Loucy (cell line): Measurements from ENCODE around the gene HERC2.
"Not testable (repeated sequence)": the region's sequence is repeated elsewhere in the genome, so short reads cannot be mapped to it uniquely, and the experiment has no call there.

ENCODE experiments used
- H2AFZ ChIP-seq: fragments of 200-600 bp; sonication (generic); 2 replicates; pipeline ENCODE4 v1.6.0; 2016; ENCODE audit warnings: antibody characterized with exemption, mild to moderate bottlenecking, low read length, moderate library complexity
- H3F3A ChIP-seq: fragments of 200-600 bp; 2 replicates; pipeline ENCODE4 v1.6.0; 2016; ENCODE audit warnings: antibody characterized with exemption, low read depth, mild to moderate bottlenecking
- H3K27me3 ChIP-seq: fragments of 200-600 bp; sonication (generic); 2 replicates; pipeline ENCODE4 v1.6.1; 2014; ENCODE audit warnings: low read length, mild to moderate bottlenecking; ENCODE audit not compliant: insufficient read depth, poor library complexity, severe bottlenecking
- H3K36me3 ChIP-seq: fragments of 200-600 bp; sonication (generic); 2 replicates; pipeline ENCODE4 v1.6.1; 2016; ENCODE audit warnings: low read length; ENCODE audit not compliant: insufficient read depth
- H3K4me1 ChIP-seq: fragments of 200-600 bp; sonication (generic); 2 replicates; pipeline ENCODE4 v1.5.1; 2014; ENCODE audit warnings: low read length, mild to moderate bottlenecking; ENCODE audit not compliant: insufficient read depth, poor library complexity, severe bottlenecking
- H3K4me2 ChIP-seq: fragments of 200-600 bp; sonication (generic); 2 replicates; pipeline ENCODE4 v1.6.0; 2014; ENCODE audit warnings: antibody characterized with exemption, low read length, low read depth, mild to moderate bottlenecking; ENCODE audit not compliant: poor library complexity, severe bottlenecking
- H3K4me3 ChIP-seq: fragments of 200-600 bp; sonication (generic); 2 replicates; pipeline ENCODE4 v1.5.1; 2014; ENCODE audit warnings: low read length, mild to moderate bottlenecking, mixed read lengths; ENCODE audit not compliant: poor library complexity, severe bottlenecking
- H3K79me2 ChIP-seq: fragments of 200-600 bp; sonication (generic); 2 replicates; pipeline ENCODE4 v1.6.1; 2014; ENCODE audit warnings: low read length; ENCODE audit not compliant: insufficient read depth
- H3K9ac ChIP-seq: fragments of 200-600 bp; sonication (generic); 2 replicates; pipeline ENCODE4 v1.6.0; 2014; ENCODE audit warnings: mild to moderate bottlenecking, low read depth, low read length, moderate library complexity; ENCODE audit not compliant: poor library complexity, severe bottlenecking
- H3K9me2 ChIP-seq: fragments of 200-600 bp; sonication (generic); replicated peaks from 2 replicates; pipeline ENCODE4 v1.6.1; 2016; ENCODE audit warnings: low read depth, low read length, mixed read lengths
- H3K9me3 ChIP-seq: fragments of 200-600 bp; sonication (generic); 2 replicates; pipeline ENCODE4 v1.6.1; 2014; ENCODE audit warnings: mild to moderate bottlenecking, antibody characterized with exemption, low read length, low read depth; ENCODE audit not compliant: insufficient read depth
- H4K20me1 ChIP-seq: fragments of 200-600 bp; sonication (generic); 2 replicates; pipeline ENCODE4 v1.6.0; 2014; ENCODE audit warnings: antibody characterized with exemption, low read length, mild to moderate bottlenecking; ENCODE audit not compliant: insufficient read depth, poor library complexity, severe bottlenecking
- EZH2phosphoT487 ChIP-seq: fragments of 200-600 bp; IDR thresholded peaks from 2 replicates; pipeline ENCODE4 v1.6.1; 2018; ENCODE audit warnings: antibody characterized with exemption, mild to moderate bottlenecking, moderate library complexity, borderline replicate concordance
- TF ChIP-seq, protein P1 (sequence below): fragments of 200-600 bp; sonication (generic); conservative IDR thresholded peaks from 2 replicates; pipeline ENCODE4 v1.5.1; 2014; ENCODE audit warnings: mild to moderate bottlenecking, antibody characterized with exemption, low read length

The HERC2 gene

DNA sequence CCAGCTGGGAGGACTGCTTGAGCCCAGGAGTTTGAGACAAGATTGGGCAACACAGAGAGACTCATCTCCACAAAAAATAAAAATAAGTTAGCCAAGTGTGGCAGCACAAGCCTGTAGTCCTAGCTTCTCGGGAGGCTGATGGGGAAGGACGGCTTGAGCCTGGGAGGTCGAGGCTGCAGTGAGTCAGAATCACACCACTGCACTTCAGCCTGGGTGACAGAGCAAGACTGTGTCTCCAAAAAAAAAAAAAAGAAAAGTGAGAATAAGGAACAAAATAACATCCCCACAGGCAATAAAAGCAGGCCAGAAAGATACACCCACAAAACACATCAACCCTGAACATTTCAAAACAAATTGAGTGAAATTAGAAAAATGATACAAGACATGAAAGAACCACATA lies 174.2 kb downstream of the HERC2 start:
- H3F3A ChIP-seq, result no peaks in the 10 kb centered on the region
- H3K9ac ChIP-seq, result no peak overlapping the region
- H3K4me2 ChIP-seq, result no peak overlapping the region
- no peaks in the 10 kb centered on the region for H3K9me2 ChIP-seq
- no peaks in the 10 kb centered on the region for H3K9me3 ChIP-seq
- H3K4me3 ChIP-seq, result no peak overlapping the region
- peaks cover 34% of the 10 kb centered on the region; the same call in 1 of the 2 replicates for H3K36me3 ChIP-seq
- no peaks in the 10 kb centered on the region for H3K27me3 ChIP-seq
- H2AFZ ChIP-seq, result no peak overlapping the region
- peaks cover 4% of the 10 kb centered on the region for H4K20me1 ChIP-seq
- H3K4me1 ChIP-seq, result no peaks in the 10 kb centered on the region
- TF ChIP-seq, protein P1, sequence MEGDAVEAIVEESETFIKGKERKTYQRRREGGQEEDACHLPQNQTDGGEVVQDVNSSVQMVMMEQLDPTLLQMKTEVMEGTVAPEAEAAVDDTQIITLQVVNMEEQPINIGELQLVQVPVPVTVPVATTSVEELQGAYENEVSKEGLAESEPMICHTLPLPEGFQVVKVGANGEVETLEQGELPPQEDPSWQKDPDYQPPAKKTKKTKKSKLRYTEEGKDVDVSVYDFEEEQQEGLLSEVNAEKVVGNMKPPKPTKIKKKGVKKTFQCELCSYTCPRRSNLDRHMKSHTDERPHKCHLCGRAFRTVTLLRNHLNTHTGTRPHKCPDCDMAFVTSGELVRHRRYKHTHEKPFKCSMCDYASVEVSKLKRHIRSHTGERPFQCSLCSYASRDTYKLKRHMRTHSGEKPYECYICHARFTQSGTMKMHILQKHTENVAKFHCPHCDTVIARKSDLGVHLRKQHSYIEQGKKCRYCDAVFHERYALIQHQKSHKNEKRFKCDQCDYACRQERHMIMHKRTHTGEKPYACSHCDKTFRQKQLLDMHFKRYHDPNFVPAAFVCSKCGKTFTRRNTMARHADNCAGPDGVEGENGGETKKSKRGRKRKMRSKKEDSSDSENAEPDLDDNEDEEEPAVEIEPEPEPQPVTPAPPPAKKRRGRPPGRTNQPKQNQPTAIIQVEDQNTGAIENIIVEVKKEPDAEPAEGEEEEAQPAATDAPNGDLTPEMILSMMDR, result no peak
- TF ChIP-seq EZH2phosphoT487, result no peak
- peaks cover 19% of the 10 kb centered on the region for H3K79me2 ChIP-seq

DNA sequence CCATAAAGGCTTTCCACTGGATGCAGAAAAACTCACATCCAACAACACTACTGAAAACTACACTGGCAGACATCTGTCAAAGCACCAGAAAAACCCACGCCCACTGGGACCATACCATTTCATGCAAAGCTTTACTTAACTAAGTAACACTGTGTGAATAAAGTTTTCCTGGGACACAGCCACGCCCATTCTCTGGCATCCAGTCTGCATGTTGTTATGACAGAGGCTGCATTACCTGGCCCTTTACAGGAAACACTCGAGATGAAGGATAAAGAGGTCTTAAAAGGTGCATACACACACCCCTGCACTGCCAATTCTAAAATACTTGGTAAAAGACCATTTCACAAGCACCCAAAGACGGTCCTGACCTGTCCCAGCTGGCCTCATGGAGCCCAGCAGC lies 176.6 kb downstream of the HERC2 start:
- H3K4me3 ChIP-seq, H3K4me1 ChIP-seq, H3K9ac ChIP-seq, H2AFZ ChIP-seq, H3K27me3 ChIP-seq, H3K4me2 ChIP-seq, H3K9me2 ChIP-seq, H4K20me1 ChIP-seq, H3K9me3 ChIP-seq, H3F3A ChIP-seq: not testable (repeated sequence)
- peaks cover 45% of the 10 kb centered on the region; the same call in 1 of the 2 replicates for H3K36me3 ChIP-seq
- H3K79me2 ChIP-seq, result peaks cover 19% of the 10 kb centered on the region

DNA sequence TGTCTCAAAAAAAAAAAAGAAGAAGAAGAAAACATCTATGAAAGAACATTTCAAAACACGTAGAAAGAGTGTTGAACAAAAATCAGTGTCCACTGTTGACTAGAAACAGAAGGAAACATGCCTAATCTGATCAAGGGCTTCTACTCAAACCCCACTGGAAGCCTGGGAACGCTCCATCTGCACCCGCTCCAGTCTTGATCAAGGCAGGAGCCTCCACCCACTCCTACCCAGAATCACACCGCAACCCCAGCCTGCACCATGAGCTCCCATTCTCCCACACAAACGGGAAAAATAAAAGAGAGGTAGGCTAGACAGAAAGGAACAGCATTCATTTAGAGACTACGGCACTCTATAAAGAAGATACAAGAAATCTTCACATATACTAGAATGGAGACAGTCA lies 181.9 kb downstream of the HERC2 start:
- Histone ChIP-seq H3K9me2 (no peaks in the 10 kb centered on the region), H3K36me3 (peaks cover 57% of the 10 kb centered on the region; the same call in 1 of the 2 replicates), H3K27me3 (no peaks in the 10 kb centered on the region), H4K20me1 (no peaks in the 10 kb centered on the region), H3K9me3 (no peaks in the 10 kb centered on the region), H3K4me1 (peaks cover 14% of the 10 kb centered on the region), H3K4me2 (no peak overlapping the region), H3K4me3 (no peak overlapping the region), H3K79me2 (no peaks in the 10 kb centered on the region), H3K9ac (no peak overlapping the region), H2AFZ (no peak overlapping the region), H3F3A (no peaks in the 10 kb centered on the region)
- TF ChIP-seq, protein P1, result no peak
- TF ChIP-seq EZH2phosphoT487, result no peak

DNA sequence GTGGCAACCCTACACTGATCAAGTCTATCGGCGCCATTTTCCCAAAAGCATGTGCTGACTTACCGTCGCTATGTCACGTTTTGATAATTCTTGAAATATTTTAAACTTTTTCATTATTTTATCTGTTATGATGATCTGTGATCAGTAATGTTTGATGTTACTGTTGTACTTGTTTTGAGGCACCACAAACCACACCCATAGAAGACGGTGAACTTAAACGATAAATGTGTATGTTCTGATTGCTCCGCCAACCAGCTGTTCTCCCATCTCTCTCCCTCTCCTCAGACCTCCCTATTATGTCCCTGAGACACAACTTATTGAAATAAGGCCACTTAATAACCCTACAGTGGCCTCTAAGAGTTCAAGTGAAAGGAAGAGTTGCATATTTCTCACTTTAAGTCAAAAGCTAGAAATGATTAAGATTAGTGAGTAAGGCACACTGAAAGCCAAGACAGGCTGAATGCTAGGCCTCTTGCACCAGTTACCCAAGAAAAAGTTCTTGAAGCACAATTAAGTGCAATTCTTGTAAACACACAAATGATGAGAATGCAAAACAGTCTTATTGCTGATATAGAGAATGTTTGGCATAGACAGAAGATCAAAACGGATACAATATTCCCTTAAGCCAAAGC lies 184.5 kb downstream of the HERC2 start:
- not testable (repeated sequence) for H3K4me2 ChIP-seq, H3K9ac ChIP-seq, H3K9me2 ChIP-seq, H3F3A ChIP-seq, H2AFZ ChIP-seq, H3K9me3 ChIP-seq, H3K79me2 ChIP-seq, H3K27me3 ChIP-seq, H3K4me3 ChIP-seq, H4K20me1 ChIP-seq
- Histone ChIP-seq H3K4me1 (peaks cover 14% of the 10 kb centered on the region), H3K36me3 (peaks cover 65% of the 10 kb centered on the region; the same call in 1 of the 2 replicates)

DNA sequence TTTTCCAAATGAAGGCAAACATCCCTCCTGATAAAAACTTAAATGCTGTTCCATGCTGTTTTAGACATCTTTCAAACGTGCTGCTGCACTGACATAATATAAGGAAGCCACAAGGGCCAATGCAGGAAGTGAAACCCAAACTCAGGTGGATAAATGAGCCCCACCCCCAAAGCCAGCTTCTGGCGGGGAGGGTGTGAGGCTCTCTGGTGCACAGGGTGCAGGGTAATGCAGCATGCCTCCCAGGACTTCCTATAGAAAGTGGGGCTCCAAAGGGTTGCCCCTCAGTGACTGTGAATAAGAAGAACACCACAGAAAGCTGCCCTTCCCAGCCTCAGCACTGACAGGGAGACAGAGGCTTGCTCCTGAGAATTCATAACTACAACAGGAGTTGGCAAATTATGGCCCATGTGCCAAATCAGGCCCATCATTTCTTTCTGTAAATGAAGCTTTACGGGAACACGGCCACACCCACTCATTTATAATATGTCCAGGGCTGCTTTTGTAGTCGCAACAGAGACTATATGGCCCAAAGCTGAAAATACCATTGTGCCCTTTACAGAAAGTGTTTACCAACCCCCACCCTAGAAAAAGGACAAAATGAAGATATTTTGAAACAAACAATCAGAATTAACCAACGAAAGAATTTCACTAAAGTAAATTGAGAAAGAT lies 185.6 kb downstream of the HERC2 start:
- not testable (repeated sequence) for H4K20me1 ChIP-seq, H3K9ac ChIP-seq, H2AFZ ChIP-seq, H3F3A ChIP-seq, H3K4me3 ChIP-seq, H3K27me3 ChIP-seq, H3K9me3 ChIP-seq, H3K9me2 ChIP-seq, H3K79me2 ChIP-seq
- Histone ChIP-seq H3K4me1 (peaks cover 14% of the 10 kb centered on the region), H3K36me3 (peaks cover 68% of the 10 kb centered on the region; the same call in 1 of the 2 replicates), H3K4me2 (peak overlapping the region; percentile 38)
